ENCODE results near the gene LRRC42. TPM values are rescaled to one million over a fixed set of nuclear protein-coding genes. Genes with fewer than 3 reads are reported as not detected.

LRRC42 gene
- total and polyA plus RNA-seq, 12 donors, result 15.2 to 43.4 (median 31.6) TPM

GRCh38 chr1:53951697-53952096 is 5.5 kb downstream of the LRRC42 start:
- H3K4me3 ChIP-seq, result no peak overlapping the region
- peak in 2 of 7 donors; percentile 20 to 81 for DNase-seq
- no peaks in the 10 kb centered on the region for H3K9me3 ChIP-seq (replicated peaks in 1 of 3)
- peaks cover 25 to 83% of the 10 kb centered on the region in 2 donors for H3K4me1 ChIP-seq (replicated peaks in 1 of 2)
- TF ChIP-seq POLR2A (IDR thresholded peaks at IDR 0.05) (no peak), CTCF (IDR thresholded peaks at IDR 0.05) (no peak)
- H3K36me3 ChIP-seq (replicated peaks in 1 of 2), result peaks cover 0 to 23% of the 10 kb centered on the region in 2 donors
- WGBS, 4 donors, result 67 to 79% (median 73%) methylated on average over 4 to 5 of the region's 5 CpGs
- peak overlapping the region in 2 of 5 donors; percentile 14 to 46 for H3K27ac ChIP-seq
- intact Hi-C loops (cut with DNase I), result no loop called here
- H3K27me3 ChIP-seq, result no peaks in the 10 kb centered on the region

GRCh38 chr1:53954128-53954527 is 8.0 kb downstream of the LRRC42 start:
- peaks cover 21 to 76% of the 10 kb centered on the region in 2 donors for H3K4me1 ChIP-seq (replicated peaks in 1 of 2)
- DNase-seq, result peak in 5 of 7 donors; percentile 37 to 62 (median 49)
- H3K9me3 ChIP-seq (replicated peaks in 1 of 3), result no peaks in the 10 kb centered on the region
- TF ChIP-seq CTCF (IDR thresholded peaks at IDR 0.05) (no peak), POLR2A (IDR thresholded peaks at IDR 0.05) (no peak)
- no peaks in the 10 kb centered on the region for H3K27me3 ChIP-seq
- peak overlapping the region in 3 of 5 donors; percentile 13 to 52 (median 36) for H3K27ac ChIP-seq
- 35 to 47% (median 42%) methylated on average over 2 of the region's 2 CpGs for WGBS, 4 donors
- H3K4me3 ChIP-seq, result no peak overlapping the region
- H3K36me3 ChIP-seq (replicated peaks in 1 of 2), result peaks cover 0 to 23% of the 10 kb centered on the region in 2 donors
- intact Hi-C loops (cut with DNase I), result no loop called here

GRCh38 chr1:53956308-53957168 is 10.4 kb downstream of the LRRC42 start:
- Histone ChIP-seq H3K36me3 (replicated peaks in 1 of 2) (peaks cover 0 to 44% of the 10 kb centered on the region in 2 donors), H3K4me3 (no peak overlapping the region), H3K4me1 (replicated peaks in 1 of 2) (peaks cover 21 to 57% of the 10 kb centered on the region in 2 donors), H3K9me3 (replicated peaks in 1 of 3) (no peaks in the 10 kb centered on the region), H3K27me3 (no peaks in the 10 kb centered on the region), H3K27ac (peak overlapping the region in 4 of 5 donors; percentile 50 to 78 (median 62))
- TF ChIP-seq CTCF (IDR thresholded peaks at IDR 0.05) (no peak), POLR2A (IDR thresholded peaks at IDR 0.05) (peak in 1 of 2 donors; percentile 10)
- intact Hi-C loops (cut with DNase I), result loop anchor here in 1 of 2 donors (5.0 kb wide), 1 partner anchor 79 kb away; no protein-coding TSS in a partner anchor
- WGBS, 4 donors, result 49 to 66% (median 58%) methylated on average over 3 of the region's 3 CpGs
- DNase-seq, result no peak

GRCh38 chr1:53957194-53957818 is 11.2 kb downstream of the LRRC42 start:
- WGBS, 4 donors, result 27 to 44% (median 35%) methylated on average over 3 of the region's 3 CpGs
- Histone ChIP-seq H3K9me3 (replicated peaks in 1 of 3) (no peaks in the 10 kb centered on the region), H3K27me3 (no peaks in the 10 kb centered on the region), H3K27ac (peak overlapping the region; percentile 50 to 78 (median 59)), H3K36me3 (replicated peaks in 1 of 2) (peaks cover 0 to 45% of the 10 kb centered on the region in 2 donors), H3K4me3 (no peak overlapping the region), H3K4me1 (replicated peaks in 1 of 2) (peaks cover 21 to 54% of the 10 kb centered on the region in 2 donors)
- TF ChIP-seq CTCF (IDR thresholded peaks at IDR 0.05), result no peak
- TF ChIP-seq POLR2A (IDR thresholded peaks at IDR 0.05), result no peak
- intact Hi-C loops (cut with DNase I), result loop anchor here in 1 of 2 donors (5.0 kb wide), 1 partner anchor 80 kb away; no protein-coding TSS in a partner anchor
- DNase-seq, result peak in 1 of 7 donors; percentile 22
